Choroid plexus epithelial cell (primary cell): ENCODE measurements around the gene PLK1.
"Not testable (repeated sequence)": the region's sequence is repeated elsewhere in the genome, so short reads cannot be mapped to it uniquely, and the experiment has no call there.

Experiments
- DNase-seq: peaks from one replicate; pipeline ENCODE4 v3.0.0-alpha.2; 2010; ENCODE audit warnings: low read depth
- H3K4me3 ChIP-seq: 2 replicates; pipeline ENCODE4 v1.5.1; 2011; ENCODE audit warnings: low read depth, mild to moderate bottlenecking, control low read depth, low read length, moderate library complexity
- TF ChIP-seq, protein P1 (sequence below): conservative IDR thresholded peaks from 2 replicates; pipeline ENCODE4 v1.5.1; 2011; ENCODE audit warnings: low read depth, mild to moderate bottlenecking, control low read depth, inconsistent platforms, low read length, moderate library complexity

Gene PLK1

DNA sequence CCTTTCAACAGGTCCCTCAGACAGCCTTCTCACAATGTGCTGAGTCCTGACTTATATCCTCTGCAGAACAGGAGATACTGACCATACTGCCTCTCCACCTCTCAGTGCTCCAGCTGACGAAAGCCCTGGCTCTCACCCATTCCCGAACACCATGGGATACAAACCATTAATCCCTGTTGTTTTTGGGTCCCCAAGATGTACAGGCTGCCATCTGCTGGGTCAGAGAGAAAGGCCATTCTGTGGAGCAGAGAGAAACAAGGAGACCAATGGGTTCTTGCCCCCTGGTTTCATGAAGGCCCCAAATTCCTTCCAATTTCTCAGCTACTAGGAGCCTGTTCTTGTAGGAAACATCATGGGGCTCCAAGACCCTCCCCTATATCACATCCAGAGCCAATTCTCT is 31.3 kb downstream of the PLK1 start:
- no peak for DNase-seq
- H3K4me3 ChIP-seq, result no peak overlapping the region
- TF ChIP-seq, protein P1, sequence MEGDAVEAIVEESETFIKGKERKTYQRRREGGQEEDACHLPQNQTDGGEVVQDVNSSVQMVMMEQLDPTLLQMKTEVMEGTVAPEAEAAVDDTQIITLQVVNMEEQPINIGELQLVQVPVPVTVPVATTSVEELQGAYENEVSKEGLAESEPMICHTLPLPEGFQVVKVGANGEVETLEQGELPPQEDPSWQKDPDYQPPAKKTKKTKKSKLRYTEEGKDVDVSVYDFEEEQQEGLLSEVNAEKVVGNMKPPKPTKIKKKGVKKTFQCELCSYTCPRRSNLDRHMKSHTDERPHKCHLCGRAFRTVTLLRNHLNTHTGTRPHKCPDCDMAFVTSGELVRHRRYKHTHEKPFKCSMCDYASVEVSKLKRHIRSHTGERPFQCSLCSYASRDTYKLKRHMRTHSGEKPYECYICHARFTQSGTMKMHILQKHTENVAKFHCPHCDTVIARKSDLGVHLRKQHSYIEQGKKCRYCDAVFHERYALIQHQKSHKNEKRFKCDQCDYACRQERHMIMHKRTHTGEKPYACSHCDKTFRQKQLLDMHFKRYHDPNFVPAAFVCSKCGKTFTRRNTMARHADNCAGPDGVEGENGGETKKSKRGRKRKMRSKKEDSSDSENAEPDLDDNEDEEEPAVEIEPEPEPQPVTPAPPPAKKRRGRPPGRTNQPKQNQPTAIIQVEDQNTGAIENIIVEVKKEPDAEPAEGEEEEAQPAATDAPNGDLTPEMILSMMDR, result no peak

DNA sequence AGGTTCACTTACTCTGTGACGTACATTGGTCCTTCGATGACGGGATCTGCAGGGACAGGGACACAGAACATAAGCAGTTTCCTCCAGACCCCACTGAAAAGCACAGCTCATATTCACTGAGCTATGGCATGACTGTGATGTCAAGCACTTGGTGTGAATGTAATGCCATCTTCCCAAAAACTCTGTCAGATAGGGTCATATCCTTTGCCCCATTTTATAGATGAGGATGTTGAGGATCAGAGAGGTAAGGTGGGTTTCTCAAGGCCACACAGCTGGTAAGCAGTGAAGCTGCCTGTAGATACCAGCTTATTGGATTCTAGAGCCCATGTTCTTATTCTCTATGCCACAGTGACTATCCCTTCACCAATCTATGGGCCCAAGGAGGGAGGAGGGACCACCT is 31.8 kb downstream of the PLK1 start:
- TF ChIP-seq, protein P1, result no peak
- no peak overlapping the region for H3K4me3 ChIP-seq
- no peak for DNase-seq

DNA sequence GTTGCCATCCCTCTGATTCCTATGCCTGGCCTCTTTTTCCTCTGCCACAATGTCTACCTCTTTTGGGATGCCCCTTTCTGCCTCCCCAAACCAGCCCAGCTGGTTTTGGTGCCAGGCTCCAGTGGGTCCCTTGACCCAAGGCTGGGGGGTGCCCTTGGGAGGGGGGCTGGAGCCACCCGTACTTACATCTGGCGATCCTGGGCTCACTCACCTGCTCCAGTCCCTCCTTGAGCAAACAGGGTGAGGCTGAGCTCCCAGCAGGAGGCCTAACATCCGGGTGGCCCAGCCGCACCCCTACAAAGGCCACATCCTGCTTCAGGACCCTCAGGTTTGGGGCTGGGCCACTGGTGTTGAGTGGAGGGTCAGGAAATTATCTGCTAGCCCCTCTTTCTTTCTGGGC is 33.1 kb downstream of the PLK1 start:
- no peak overlapping the region for H3K4me3 ChIP-seq
- TF ChIP-seq, protein P1, result no peak
- no peak for DNase-seq

DNA sequence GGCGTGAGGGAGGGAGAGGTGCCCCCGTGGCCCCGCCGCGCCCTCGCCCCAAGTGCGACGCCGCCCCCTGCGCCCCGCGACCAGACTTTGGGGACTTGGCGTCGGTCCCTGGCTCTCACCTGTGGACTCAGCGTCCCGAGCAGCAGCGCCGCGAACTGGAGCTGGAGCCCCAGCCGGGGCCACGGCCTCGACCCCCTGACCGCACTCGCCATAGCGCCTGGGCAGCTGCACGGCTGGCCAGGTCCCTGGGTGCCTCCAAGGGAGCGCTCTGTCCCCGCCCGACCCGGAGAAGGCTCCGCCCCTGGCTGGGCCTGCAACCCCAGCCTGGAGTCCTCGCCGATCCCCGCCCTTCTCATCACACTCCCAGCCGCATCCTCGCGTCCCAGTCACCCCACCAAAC is 34.3 kb downstream of the PLK1 start, which contains the start of gene ERN2:
Gene ERN2 (minus strand): TSS at position 247 of the 400 bp plus-strand sequence. CDS start 35 bp downstream, at position 212.
- TF ChIP-seq, protein P1, result no peak
- DNase-seq, result no peak
- no peak within 1 kb of the TSS for H3K4me3 ChIP-seq

DNA sequence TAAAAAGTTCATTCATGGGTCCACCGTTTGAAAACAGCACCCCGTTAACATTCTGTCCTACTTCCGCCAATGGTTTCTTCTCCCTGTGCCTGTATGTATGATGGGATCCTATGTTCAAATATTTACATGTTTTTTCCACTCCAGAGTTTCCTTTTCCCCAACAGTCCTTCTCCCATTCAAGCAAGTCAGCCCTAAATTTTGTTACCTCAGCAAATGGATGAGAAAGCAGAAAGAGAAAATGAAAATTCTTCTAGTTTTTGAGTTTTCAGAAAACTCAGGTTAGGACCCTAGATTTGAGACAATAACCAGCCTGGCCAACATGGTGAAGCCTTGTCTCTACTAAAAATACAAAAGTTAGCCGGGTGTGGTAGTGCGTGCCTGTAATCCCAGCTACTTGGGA is 37.8 kb downstream of the PLK1 start:
- TF ChIP-seq, protein P1, result no peak
- no peak overlapping the region for H3K4me3 ChIP-seq
- DNase-seq, result no peak

DNA sequence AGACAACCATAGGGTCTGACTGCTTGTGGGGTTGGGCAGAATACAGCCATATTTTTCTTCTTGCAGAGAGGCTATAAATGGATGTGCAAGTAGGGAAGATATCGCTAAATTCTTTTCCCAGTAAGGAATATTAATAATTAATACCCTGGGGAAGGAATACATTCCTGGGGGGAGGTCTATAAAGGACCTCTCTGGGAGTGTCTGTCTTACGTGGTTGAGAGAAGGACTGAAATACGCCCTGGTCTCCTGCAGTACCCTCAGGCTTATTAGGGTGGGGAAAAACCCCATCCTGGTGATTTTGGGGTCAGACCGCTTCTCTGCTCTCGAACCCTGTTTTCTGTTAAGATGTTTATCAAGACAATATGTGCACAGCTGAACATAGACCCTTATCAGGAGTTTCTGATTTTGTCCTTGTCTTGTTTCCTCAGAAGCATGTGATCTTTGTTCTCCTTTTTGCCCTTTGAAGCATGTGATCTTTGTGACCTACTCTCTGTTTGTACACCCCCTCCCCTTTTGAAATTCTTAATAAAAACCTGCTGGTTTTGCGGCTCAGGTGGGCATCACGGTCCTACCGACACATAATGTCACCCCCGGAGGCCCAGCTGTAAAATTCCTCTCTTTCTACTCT is 44.0 kb downstream of the PLK1 start:
- not testable (repeated sequence) for H3K4me3 ChIP-seq, DNase-seq

DNA sequence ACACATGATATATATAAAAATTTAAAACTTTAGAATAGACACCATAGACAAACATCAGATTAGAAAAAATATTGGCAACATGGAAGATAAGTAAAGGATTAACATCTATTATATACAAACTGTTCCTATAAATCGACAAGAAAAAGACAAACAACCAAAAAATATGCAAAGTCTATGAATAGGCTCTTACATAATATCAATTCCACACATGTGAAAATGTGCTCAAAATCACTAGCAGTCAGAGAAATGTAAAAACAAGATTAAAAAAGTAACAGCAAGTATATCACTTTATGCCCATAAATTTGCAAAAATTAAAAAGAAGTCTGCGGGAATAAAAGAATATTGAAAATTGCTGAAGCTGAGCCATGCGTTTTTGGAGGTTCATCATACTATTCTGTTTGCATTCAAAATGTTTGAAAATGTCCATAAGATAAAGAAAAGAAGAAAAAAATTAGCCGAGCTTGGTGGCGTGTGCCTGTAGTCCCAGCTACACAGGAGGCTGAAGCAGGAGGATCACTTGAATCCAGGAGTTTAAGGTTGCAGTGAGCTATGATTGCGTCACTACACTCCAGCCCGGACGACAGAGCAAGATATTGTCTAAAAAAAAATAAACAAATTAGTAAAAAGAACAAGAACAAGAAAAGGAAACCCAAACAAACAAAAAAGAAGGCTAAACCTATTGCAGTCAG is 45.6 kb downstream of the PLK1 start:
- H3K4me3 ChIP-seq, result no peak overlapping the region
- DNase-seq, result no peak
- TF ChIP-seq, protein P1, result no peak
